Measurements from ENCODE around the gene ERFE.

DNA sequence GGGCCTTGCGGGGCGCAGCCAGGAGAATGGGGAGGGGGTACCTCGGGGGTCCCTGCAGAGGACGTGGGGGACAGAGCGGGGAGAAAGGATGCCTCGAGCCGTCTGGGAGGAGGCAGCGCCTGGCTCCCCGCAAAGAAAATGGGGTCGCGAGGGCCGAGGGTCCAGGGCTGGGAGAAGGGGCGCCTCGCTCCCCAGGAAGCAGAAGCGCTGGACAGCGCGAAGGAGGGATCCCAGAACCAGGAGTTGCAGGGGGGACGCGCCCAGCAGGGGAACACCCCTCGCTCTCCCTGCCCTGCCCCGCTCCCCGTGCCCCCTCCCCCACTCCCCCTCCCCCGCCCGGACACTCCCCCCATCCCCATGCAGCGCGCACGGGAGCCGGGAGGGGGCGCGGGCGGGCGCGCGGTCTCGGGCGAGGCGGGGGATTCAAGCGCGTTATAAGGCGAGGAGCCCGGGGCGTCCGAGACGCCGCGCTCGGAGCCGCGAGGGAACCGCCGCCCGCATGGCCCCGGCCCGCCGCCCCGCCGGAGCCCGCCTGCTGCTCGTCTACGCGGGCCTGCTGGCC is at the start of gene ERFE:
- TF ChIP-seq POLR2A (IDR thresholded peaks at IDR 0.05; ENCODE audit: low read length) (no peak), GATA1 (IDR thresholded peaks at IDR 0.05; ENCODE audit: low read depth, low read length) (no peak)
